ENCODE results near the gene KCTD19.

KCTD19 gene

DNA sequence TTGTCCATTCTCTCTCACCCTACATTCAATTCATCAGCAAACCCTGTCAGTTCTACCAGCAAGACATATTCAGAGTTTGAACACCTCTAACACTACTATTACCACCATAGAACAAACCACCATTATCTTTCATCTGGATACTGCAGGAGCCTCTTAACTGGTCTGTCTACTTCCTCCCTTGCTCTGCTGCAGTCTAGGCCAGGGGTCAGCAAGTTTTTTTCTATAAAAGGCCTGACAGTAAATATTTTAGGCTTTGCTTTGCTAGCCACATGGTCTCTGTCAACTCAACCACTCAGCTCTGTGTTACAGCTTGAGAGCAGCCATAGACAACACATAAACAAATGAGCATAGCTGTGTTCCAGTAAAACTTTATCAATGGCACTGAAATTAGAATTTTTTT is 13.8 kb downstream of the KCTD19 start:
- DNase-seq, result no peak

DNA sequence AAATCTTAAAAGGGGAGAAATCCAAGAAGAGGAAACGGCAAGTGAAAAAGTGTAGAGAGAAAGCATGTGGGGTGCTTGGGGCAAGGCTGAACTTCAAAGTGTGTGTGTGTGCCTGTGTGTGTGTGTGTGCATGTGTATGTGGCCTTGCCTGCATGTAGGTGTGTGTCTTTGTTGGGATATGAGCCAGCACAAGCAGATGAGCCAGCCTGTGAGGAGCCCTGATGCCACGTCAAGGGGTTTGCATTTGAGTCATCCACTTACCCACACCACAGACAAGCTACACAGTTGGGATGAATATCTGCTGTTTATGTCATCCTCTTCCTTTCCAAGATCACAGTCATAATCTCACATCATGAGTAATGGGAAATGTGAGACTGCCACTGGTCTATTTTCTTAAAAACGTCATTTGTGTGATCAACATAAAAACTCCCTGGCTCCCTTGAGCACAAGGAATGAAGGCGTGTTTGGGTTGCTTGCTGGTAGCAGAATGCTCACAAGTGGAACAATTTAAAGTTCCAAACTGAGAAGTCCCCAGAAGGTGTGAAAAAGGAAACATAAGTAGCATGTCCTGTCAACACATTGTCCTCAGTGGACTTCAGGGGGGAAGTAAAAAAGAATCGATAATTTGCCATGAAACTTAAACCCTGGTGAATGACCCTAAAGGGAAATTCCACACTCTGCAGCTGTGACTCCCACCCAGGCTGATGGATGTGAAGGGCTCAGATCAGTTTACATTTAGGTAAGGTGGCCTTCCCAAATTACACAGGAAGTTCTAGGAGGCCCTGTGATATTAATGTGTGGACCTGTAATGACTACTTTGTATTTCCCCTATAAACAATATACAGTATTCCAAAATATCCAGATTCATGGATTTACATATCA is 14.7 kb downstream of the KCTD19 start:
- peak; percentile 68 for DNase-seq

DNA sequence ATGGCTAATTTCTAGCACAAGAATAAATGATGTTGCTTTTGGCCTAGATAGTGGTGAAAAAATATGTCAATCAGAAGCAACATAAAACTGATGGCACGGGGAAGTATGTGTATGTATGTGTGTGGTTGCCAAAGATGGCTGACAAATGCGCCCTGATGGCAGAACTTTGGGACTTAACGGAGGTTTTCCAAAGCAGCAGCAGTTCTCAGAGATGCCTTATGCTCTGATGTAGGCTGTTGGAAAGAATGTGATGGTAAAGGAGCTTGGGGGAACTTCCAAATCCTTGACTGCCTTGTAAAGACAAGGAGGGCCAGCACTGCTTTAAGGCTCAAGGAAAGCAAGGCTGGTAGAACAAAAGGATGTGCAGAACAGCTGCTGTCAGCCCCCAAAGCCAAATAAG is 16.0 kb downstream of the KCTD19 start:
- DNase-seq, result no peak

DNA sequence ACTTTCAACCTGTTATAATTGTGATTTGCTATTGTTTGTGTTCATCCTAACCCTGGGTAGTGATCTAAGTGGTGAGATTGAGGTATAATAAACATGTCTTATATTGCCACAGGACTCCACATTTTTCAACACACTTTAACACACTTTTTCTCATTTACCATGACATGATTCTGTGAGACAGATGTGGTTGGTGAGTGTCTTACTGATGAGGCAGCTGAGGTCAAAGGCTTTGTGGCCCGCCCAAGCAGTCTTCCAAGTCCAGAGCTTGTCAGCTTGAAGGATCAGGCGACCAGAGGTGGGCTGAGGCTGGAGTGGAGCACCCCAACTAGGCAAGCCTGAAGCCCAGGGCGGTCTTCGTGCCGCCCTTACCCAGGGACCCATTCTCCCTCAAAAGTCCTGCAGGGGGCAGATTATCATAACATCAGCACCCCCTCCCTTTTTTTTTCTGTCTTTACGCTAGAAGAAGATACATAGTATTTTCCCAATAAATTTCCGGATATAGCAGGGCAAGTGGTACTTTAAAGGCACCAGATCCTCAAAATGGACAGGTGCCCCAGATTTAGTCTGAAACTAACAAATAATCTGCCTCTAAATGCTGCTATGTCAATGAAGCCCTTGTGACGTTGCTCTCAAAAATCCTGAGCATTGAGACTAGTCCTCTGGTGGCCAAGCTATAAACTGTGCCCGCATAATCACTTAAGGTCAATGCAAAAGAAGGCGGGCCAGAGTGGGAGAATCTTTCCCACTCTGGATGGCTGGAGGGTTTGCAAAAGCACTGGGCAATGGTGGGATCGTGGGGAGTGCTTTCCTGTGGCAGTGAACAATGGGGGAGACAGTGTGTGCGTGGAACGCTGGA is 21.1 kb downstream of the KCTD19 start:
- DNase-seq, result no peak

DNA sequence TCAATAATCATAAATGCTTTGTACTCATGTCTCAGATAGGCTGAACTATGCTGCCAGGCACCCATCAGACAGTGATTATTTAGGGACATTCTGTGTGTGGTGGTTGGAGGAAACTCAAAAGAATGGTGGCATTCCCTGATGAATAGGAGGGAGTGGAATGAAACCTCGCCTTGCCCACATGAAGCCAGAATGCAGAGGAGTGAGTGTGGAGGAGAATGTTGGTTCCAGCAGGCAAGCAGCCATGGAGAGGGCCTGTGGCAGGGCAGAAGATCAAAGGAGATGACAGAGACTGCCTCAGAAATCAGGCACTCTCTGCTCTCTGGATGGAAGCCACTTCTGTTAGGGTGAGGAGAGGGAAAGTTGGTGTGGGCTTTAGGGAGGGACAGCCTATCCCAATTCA is 22.5 kb downstream of the KCTD19 start:
- no peak for DNase-seq

DNA sequence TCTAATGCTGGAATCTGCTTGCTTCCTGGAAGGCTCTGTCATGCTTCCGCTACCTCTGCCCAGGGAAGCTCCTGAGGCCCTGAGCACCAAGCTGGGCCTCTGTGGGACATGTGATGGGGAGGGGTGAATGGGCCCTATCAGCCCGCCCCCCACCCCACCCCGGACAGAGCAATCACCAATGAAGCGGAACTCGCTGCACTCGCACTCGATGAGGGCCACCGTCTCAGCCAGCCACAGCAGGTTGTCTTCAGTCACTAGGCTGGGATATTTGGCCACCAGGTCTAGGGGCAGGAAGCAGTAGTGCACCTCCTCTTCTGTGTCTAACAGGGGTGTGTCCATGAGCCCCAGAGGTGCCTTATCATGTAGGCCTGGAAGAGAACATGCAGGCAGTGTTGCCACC is 23.6 kb downstream of the KCTD19 start:
- no peak for DNase-seq

DNA sequence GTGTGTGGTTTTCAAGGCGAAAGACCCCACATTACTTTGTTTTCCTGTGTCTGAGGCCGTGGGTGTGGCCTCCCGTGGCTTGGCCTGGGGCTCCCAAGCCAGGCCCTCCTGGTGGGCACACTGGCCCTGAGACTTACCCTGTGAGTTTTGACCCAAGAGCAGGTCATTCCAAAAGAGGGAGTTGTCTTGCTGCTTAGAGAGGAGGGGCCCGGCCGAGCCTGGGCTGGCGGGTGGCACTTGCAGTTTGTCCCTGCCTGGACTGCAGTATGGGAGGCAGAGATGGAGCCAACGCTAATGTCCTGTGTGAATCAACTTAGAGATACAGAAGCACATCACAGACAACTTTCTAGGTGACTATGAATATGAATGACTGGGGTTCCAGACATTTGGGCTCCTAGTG is 24.5 kb downstream of the KCTD19 start:
- DNase-seq, result no peak

DNA sequence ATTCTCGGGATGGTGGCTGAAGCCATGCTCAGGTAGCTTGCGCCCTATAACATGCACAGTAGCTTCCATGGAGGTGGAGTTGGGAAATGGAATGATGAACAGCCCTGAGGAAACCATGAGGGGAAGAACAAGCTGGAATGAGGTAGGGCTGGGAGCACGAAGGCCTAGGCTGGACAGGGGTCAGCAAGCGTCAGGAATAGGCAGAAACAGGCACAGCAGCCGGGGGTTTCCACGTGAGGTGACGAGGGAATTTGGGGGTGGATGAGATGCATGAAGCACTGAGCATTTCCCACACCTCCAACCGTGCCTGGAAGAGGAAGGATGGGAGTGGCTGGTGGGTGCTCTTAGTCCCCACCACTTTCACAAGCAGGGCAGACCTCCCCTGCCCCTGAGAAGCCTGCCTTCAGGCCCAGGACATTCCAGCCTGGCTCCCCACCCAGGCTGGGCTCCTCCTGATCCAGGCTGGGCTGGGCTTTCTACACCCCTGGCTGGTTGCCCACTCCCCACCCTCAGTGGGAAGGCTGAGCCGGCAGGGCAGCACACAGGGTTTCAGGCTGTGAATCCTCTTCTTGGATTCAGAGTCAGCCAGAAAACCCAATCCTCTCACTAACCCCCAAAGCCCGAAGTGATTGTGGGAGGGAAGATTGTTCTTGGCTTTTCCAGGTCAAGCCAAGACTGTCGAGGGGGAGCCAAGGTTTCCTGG is 25.3 kb downstream of the KCTD19 start:
- DNase-seq, result no peak

DNA sequence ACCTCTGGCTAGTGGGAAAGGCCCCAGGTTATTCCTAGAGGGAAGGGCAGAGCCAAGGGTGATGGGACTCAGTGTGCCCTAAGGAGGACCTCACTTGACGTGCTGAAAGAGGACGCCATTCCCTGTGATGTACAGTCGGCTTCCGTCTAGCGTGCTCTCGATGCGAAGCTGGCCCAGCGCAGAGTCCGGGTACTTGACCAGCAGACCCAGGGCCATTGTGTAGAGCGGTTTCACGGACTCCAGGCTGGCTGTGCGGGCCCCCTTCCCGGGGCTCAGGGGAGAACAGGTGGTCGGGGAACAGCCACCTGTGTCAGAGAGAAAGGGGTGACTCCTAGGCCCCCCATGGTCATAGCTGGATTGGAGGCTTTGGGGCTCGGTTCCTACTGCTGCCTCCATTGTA is 27.3 kb downstream of the KCTD19 start:
- no peak for DNase-seq

DNA sequence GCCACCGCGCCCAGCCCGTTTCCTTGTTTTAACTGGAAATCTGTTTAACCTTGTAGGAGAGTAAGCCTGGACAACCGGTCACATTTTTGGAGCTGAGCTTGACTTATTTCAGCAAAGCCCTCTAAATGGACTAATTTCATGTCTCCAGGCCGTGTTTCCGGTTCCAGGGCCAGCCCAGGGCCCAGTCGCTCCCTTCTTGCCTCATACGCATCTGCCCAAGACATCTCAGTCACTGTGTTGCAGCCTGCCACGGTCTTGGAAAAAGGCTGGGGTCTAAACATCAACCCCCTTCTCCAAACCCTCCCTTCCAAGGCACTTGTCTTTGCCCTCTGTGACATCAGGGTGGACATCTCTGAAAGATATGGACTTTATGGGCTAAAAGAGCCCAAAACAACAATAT is 28.3 kb downstream of the KCTD19 start:
- no peak for DNase-seq

DNA sequence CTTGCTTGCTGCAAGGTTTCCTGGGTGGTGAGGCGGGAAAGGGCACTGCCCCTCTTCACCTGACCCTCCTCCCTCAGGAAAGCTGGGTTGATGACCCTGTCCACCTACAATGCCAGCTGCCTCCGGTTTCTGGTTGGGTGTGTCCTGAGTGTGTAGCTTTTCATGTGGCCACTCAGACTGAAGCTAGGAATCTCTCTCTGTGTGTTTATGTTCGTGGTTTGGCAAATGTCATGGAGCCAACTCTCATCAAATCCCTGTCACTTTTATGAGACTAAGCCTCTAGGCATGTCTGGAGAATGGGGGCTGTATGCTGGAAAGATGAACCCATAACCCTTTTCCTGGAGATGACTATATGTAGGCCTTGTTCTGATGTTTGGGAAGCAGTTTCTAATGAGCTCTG is 30.1 kb downstream of the KCTD19 start:
- DNase-seq, result no peak

DNA sequence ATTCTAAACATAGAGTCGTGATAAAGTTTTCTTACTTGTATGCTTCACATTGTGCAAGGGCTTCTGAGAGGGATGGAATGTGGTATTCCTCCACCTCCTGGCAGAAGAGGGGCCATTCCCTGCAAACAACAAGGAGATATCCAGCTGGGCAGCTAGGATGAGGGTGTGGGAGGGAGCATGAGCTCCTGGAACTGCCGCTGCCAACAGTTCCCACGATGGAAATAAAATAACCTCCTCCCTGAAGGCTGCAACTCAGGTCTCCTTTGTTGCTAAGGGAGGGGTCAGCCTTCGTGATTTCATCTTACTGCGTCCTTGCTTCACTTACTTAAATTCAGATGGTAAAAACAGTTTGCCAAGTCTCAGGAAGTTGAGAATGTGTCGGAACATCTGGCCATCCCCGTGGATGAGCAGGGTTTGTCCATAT is 31.6 kb downstream of the KCTD19 start:
- no peak for DNase-seq

DNA sequence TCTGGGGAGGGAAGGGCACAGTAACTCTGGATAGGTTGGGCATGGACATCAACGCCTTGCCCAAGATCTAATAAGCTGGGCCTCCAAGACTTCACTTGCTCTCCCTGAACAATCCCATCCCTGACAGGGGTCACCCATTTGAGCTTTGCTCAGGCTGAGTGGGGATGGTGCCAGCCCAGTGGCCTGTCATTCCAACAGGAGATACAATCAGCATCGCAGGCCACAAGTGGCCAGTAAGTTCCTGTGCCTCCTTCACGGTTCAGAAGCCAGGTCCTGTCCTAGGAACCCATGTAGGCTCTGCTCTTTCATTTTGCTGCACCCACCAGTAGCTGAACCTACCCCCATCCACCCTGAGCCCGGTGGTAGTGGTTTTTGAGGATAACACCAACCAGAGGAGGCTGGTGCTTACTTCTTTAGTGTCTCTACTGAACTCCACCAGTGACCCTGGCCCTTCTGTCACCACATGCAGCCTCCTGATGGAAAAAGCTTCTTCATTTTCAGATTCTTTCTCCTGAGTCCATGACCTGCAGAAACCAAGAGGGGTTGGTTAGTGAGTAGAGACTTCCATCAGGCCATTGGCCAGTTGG is 32.3 kb downstream of the KCTD19 start:
- no peak for DNase-seq

DNA sequence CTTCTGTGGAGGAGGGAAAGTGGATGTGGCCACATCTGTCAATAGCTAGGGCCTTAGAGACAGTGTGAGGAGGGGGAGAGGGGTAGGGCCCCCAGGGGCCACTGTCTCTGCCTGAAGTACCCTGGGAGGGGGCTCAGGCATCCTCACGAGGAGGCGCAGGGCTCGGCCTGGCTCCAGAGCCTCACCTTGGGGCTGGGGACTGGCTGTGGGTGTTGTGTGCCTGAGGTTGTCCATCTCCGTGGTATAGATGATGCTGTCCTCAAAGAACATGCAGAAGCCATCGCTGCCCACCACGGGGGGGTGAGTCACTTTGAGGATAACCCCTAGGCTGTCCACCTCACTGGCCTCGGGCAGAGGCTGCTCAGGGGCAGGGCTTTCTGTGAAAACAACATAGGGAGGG is 35.1 kb downstream of the KCTD19 start:
- DNase-seq, result no peak

DNA sequence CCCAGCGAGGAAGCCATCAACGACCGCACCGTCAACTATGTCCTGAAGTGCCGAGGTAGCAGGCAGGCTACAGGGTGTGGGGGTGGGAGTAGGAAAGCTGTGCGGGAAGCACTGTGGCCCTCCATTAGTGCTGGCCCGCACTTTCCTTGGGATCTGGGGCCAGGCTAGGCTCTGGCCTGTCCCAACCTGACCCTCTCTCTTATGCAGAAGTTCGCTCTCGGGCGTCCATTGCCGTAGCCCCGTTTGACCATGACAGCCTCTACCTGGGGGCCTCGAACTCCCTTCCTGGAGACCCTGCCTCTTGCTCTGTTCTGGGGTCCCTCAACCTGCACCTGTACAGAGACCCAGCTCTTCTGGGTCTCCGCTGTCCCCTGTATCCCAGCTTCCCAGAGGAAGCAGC is 38.6 kb downstream of the KCTD19 start:
- DNase-seq, result no peak

DNA sequence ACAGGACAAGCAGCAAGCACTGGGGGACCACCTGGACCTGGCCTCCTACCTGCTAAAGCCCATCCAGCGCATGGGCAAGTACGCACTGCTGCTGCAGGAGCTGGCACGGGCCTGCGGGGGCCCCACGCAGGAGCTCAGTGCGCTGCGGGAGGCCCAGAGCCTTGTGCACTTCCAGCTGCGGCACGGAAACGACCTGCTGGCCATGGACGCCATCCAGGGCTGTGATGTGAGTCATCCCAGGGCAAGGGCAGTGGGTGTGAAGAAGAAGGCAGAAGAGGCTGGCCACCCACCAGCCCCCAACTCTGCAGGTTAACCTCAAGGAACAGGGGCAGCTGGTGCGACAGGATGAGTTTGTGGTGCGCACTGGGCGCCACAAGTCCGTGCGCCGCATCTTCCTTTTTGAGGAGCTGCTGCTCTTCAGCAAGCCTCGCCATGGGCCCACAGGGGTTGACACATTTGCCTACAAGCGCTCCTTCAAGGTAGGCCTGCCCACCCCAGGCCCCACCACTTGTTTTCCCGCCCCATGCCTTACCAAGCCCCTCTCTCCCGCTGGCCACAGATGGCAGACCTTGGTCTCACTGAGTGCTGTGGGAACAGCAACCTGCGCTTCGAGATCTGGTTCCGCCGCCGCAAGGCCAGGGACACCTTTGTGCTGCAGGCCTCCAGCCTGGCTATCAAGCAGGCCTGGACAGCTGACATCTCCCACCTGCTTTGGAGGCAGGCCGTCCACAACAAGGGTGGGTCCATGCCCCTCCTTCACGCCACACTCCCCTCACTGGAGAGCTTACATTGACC is 39.9 kb downstream of the KCTD19 start:
- no peak for DNase-seq

DNA sequence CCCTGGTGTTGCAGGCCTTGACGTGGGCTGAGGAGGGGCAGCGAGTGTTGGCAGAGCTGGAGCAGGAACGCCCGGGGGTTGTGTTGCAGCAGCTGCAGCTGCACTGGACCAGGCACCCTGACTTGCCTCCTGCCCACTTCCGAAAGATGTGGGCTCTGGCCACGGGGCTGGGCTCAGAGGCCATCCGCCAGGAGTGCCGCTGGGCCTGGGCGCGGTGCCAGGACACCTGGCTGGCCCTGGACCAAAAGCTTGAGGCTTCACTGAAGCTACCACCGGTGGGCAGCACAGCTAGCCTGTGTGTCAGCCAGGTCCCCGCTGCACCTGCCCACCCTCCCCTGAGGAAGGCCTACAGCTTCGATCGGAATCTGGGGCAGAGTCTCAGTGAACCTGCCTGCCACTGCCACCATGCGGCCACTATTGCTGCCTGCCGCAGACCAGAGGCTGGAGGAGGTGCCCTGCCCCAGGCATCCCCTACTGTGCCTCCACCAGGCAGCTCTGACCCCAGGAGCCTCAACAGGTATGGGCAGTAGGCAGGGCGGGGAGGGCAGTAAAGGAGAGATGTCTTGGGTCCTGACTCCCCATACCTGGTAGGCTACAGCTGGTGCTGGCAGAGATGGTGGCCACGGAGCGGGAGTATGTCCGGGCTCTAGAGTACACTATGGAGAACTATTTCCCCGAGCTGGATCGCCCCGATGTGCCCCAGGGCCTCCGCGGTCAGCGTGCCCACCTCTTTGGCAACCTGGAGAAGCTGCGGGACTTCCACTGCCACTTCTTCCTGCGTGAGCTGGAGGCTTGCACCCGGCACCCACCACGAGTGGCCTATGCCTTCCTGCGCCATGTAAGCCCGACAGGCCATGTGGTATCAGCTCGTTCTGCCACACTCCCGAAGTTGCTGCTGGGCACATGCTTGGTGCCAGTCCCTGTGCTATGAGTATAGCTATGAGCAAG is 41.6 kb downstream of the KCTD19 start:
- DNase-seq, result peak; percentile 70

DNA sequence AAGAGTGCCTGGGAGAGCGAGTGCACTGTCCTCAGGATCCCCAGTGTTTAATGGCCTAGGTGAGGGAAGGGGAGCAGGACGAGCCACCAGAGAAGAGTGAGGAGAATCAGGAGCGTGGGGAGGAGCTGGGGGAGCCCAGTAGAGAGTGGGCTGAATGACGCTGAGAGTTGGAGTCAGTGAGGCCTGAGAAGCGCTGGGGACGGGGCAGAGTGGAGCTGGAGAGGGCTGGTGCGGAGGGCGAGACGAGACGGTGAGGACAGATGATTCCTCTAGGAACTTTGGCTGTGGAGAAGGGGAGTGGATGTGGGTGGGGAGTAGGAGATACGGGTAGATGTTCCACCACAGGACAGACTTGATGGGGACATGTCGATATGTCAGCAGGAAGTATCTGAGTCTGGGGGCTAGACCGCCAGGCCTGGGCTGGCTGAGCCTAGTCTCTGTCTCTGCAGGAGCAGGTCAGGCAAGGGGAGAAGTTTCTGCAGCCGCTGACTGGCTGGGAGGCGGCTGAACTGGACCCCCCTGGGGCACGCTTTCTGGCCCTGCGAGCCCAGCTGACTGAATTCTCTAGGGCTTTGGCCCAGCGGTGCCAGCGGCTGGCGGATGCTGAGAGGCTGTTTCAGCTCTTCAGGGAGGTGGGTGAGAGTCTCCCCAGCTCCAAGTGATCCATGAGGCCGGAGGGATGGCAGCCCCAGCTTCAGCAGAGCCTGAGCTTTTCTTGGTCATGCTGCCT is 42.5 kb downstream of the KCTD19 start:
- DNase-seq, result no peak

DNA sequence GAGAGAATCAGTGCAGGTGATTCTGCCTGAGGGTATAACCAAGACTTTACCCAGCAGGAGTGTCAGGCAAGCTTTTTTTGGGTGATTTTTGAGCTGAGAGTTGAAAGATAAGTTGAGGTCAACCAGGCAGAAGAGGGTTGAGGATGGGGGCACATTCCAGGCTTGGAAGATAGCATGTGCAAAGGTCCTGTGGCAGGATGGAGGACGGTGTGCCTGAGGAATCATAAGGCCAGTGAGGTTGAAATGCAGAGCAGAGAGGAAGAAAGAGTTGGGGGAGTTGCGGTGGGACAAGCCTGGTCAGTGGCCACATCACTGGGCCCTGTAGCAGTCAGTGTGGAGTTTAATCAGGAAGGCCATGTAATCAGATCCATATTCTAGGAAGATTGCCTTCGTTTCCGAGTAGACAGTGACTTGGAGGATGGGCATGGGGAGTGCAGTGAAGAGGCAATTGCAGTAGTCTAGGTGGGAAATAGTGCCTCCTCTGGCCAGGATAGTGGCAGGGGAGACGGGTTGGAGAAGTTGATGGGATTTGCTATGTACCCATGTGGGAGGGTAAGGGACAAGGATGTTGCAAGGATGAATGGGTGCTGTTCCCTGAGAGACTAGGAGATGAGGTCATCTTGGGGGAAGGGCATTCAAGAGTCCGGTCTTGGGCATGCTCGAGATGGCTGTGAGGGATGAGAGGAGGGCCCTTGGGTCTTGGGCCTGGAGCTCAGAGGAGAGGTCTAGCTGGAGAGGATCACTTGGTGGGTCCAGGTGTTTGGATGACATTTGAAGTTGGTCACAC is 43.3 kb downstream of the KCTD19 start:
- DNase-seq, result no peak

DNA sequence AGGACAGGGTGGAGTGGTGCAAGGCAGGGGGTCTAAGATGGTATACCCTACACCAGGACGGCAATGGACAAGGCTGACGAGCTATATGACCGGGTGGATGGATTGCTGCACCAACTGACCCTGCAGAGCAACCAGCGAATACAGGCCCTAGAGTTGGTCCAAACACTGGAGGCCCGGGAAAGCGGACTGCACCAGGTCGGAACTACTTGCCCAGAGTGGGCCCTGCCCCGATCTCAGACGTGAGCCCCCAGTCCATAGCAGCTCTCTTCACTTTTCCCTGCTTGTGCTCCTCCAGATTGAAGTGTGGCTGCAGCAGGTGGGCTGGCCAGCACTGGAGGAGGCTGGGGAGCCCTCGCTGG is 44.1 kb downstream of the KCTD19 start:
- DNase-seq, result no peak
